Nephron progenitor cell (in vitro differentiated cells): Measurements from ENCODE around the gene CACNA2D3.

Experiments used
- DNase-seq: peaks from one replicate; pipeline ENCODE4 v3.0.0; 2021
- H3K27ac Mint-ChIP-seq: 2 replicates; pipeline ENCODE4 v1.8.0; 2021; ENCODE audit warnings: mild to moderate bottlenecking, moderate library complexity, mixed read lengths
- H3K27me3 Mint-ChIP-seq: 2 replicates; pipeline ENCODE4 v1.8.0; 2021; ENCODE audit warnings: mild to moderate bottlenecking, low read depth, mixed read lengths; ENCODE audit not compliant: poor library complexity
- H3K36me3 Mint-ChIP-seq: 2 replicates; pipeline ENCODE4 v1.8.0; 2021; ENCODE audit warnings: low read depth, mixed read lengths
- H3K4me1 Mint-ChIP-seq: 2 replicates; pipeline ENCODE4 v1.8.0; 2021; ENCODE audit warnings: mixed read lengths
- H3K4me3 Mint-ChIP-seq: 2 replicates; pipeline ENCODE4 v1.8.0; 2021; ENCODE audit warnings: mild to moderate bottlenecking, moderate library complexity, mixed read lengths
- H3K9me3 Mint-ChIP-seq: 2 replicates; pipeline ENCODE4 v1.8.0; 2021; ENCODE audit warnings: mild to moderate bottlenecking, moderate library complexity, mixed read lengths
- TF ChIP-seq, protein P1 (sequence below): fragments of 200-600 bp; sonication (generic); IDR thresholded peaks from 2 replicates; pipeline ENCODE4 v1.5.0; 2021; ENCODE audit warnings: antibody characterized with exemption

Gene CACNA2D3

DNA sequence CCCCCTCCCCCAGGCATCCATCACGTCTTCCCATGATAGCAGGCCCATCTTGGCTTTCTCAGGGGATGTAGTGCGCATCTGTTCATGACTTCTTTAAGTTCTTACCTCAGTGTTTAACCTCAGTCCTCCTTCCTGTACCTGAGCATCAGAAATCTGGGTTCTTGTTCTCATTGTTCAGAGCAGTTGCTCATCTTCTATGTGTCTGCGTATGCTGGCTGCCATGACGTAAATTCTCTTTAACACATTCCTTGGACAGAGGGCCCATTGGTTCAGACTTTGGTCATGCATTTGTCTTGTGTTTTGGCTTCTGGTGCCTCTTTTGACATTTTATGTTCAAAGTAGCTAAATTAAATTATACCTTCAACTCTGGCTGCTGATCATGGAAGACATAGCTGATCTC lies 227.3 kb downstream of the CACNA2D3 start:
- Mint-ChIP-seq H3K9me3 (no peaks in the 10 kb centered on the region), H3K27ac (peak overlapping the region; percentile 52), H3K4me3 (peak overlapping the region; percentile 47), H3K36me3 (no peaks in the 10 kb centered on the region), H3K4me1 (peaks cover 85% of the 10 kb centered on the region), H3K27me3 (peaks cover 2% of the 10 kb centered on the region)
- TF ChIP-seq, protein P1, sequence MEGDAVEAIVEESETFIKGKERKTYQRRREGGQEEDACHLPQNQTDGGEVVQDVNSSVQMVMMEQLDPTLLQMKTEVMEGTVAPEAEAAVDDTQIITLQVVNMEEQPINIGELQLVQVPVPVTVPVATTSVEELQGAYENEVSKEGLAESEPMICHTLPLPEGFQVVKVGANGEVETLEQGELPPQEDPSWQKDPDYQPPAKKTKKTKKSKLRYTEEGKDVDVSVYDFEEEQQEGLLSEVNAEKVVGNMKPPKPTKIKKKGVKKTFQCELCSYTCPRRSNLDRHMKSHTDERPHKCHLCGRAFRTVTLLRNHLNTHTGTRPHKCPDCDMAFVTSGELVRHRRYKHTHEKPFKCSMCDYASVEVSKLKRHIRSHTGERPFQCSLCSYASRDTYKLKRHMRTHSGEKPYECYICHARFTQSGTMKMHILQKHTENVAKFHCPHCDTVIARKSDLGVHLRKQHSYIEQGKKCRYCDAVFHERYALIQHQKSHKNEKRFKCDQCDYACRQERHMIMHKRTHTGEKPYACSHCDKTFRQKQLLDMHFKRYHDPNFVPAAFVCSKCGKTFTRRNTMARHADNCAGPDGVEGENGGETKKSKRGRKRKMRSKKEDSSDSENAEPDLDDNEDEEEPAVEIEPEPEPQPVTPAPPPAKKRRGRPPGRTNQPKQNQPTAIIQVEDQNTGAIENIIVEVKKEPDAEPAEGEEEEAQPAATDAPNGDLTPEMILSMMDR = no peak
- DNase-seq = no peak

DNA sequence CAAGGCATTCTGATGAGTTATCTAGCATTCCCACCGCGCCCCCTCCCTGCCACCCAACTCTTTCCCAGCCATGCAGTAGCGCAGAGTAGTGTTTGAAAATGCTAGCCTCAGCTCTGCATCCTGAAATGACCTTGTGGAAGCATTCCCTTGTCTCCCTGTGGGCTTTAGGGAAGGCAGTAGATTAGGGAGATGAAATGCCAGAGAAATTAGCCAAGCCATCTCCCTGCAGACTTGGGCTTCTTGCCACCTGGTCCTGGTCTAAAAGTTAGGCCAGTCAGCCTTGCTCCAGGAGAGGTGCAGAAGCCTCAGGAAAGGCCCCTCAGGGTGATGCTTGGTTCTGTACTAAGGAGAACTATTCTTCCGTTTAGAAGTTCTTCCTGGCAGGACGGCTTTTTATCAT lies 231.2 kb downstream of the CACNA2D3 start:
- Mint-ChIP-seq H3K27me3 (peaks cover 7% of the 10 kb centered on the region), H3K4me1 (peaks cover 71% of the 10 kb centered on the region), H3K27ac (peak overlapping the region; percentile 49), H3K36me3 (no peaks in the 10 kb centered on the region), H3K9me3 (no peaks in the 10 kb centered on the region), H3K4me3 (no peak overlapping the region)
- DNase-seq = no peak
- TF ChIP-seq, protein P1 = no peak

DNA sequence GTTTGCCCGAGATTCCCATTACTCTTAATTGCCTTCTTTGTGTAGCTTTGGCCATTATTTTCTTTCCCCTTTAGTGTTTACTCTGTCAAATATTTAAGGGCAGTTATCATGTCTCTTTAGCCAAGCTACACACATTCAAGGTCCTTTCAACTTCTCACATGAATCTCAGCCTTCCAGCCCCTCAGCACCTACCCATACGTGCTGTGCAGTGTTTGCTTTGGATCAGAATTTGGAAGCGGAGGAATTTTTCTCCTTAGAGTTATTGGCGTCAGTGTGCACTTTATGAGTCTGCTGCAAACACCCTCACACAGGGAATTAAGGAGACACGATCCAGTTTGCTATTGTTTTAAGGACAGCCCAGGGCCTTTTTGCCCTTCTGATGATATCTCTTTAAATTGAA lies 231.6 kb downstream of the CACNA2D3 start:
- Mint-ChIP-seq H3K36me3 (no peaks in the 10 kb centered on the region), H3K27me3 (peaks cover 7% of the 10 kb centered on the region), H3K4me3 (no peak overlapping the region), H3K4me1 (peaks cover 67% of the 10 kb centered on the region), H3K9me3 (no peaks in the 10 kb centered on the region), H3K27ac (peak overlapping the region; percentile 49)
- no peak for DNase-seq
- TF ChIP-seq, protein P1 = no peak

DNA sequence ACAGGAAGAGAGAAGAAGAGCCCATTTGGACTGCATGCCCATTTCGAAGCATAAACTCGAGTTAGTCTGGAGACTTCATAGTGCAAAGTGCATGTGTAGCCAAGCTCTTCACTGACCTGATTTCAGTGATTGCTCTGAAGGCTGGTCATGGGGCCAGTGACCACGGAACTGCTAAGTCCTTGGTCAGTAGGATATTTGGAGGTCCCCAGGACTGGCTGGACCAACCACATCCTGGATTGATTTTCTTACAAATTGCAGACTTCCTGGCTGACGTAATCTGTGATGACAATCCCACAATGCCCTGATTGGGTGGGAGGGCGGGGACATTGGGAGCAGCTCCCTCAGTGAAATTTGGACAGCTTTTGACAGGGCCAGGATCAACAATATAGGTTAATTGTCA lies 233.4 kb downstream of the CACNA2D3 start:
- no peak for DNase-seq
- H3K36me3 Mint-ChIP-seq = no peaks in the 10 kb centered on the region
- TF ChIP-seq, protein P1 = no peak
- H3K4me3 Mint-ChIP-seq = no peak overlapping the region
- H3K27ac Mint-ChIP-seq = peak overlapping the region; percentile 75
- peaks cover 60% of the 10 kb centered on the region for H3K4me1 Mint-ChIP-seq
- H3K27me3 Mint-ChIP-seq = peaks cover 11% of the 10 kb centered on the region
- H3K9me3 Mint-ChIP-seq = no peaks in the 10 kb centered on the region

DNA sequence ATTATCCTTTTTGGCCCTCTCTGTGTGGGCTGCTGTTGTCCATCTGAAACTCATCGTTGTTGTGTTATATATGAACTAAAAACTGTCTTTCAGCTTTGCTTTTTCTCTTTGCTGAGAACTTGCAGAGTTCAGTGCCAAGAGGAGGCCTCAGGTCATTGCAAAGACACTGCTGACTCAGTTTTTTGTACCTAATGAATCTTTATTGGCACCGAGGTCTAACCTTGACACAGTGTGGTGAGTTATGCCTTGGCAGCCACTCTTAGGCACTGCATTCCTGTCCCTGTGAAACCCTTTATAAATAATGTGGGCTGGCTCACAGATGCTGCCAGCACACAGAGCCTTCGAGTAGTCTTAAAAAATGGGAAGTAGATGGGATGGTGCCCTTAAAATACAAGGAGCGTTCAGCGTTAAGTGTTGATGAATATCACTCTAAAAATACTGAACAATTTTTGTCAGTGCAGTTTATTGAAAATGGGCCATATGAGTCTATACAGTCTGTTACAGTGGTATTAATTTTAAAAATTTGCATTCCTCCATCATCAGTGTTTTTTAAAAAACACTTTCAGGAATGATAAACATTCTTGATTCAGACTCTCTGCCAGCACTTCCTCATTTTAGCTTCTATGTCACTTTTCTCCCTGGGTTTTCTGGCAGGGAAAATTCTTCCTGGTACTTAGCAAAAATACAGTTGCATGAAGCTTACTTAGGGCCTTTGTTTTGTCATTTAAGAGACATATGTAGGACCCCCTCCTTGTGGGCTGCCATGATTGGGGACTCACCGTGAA lies 234.1 kb downstream of the CACNA2D3 start:
- TF ChIP-seq, protein P1 = no peak
- Mint-ChIP-seq H3K36me3 (no peaks in the 10 kb centered on the region), H3K4me3 (no peak overlapping the region), H3K4me1 (peaks cover 56% of the 10 kb centered on the region), H3K27ac (no peak overlapping the region), H3K27me3 (peaks cover 11% of the 10 kb centered on the region), H3K9me3 (no peaks in the 10 kb centered on the region)
- no peak for DNase-seq

DNA sequence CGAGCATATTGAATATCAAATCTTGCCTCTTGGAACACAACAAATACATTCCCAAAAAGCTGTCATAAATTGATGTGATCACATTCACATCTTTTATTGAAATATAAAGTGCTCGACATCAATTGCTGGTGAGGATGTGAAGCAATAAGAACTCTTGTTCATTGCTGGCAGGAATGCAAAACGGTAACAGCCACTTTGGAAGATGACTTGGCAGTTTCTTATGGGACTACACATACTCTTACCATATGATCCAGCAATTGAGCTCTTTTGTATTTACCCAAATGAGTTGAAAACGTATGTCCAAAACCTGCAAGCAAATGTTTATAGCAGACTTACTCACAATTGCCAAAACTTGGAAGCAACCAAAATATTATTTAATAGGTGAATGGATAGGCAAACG lies 234.9 kb downstream of the CACNA2D3 start:
- no peak overlapping the region for H3K27ac Mint-ChIP-seq
- H3K9me3 Mint-ChIP-seq = no peaks in the 10 kb centered on the region
- H3K4me3 Mint-ChIP-seq = no peak overlapping the region
- H3K27me3 Mint-ChIP-seq = peaks cover 9% of the 10 kb centered on the region
- peaks cover 47% of the 10 kb centered on the region for H3K4me1 Mint-ChIP-seq
- TF ChIP-seq, protein P1 = no peak
- H3K36me3 Mint-ChIP-seq = no peaks in the 10 kb centered on the region
- no peak for DNase-seq
